ENCODE measurements around the gene TNFSF11. TPM values are rescaled to one million over a fixed set of nuclear protein-coding genes. Genes with fewer than 3 reads are reported as not detected.

Gene TNFSF11
- total and polyA plus RNA-seq, 2 experiments from 2014 or later, result 9.9 TPM

DNA sequence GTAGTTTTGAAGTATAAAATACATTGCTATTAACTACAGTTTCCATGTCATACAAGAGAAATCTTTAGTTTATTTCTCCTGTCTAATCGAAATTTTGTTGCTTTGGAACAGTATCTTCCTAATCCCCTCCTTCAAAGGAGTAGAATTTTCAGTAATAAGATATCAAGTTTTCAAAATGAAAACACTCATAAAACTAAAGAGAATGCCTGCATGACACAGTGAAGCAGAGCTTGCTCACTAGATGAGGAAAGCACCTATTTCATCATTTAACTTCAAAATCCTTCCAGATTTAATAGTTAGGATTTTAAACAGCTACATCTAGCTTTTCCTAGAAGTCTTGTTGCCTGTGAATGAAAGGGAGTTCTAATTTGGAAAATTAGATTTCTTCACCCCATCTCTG is 80.8 kb downstream of the TNFSF11 start (continued):
- TF ChIP-seq, protein P1, sequence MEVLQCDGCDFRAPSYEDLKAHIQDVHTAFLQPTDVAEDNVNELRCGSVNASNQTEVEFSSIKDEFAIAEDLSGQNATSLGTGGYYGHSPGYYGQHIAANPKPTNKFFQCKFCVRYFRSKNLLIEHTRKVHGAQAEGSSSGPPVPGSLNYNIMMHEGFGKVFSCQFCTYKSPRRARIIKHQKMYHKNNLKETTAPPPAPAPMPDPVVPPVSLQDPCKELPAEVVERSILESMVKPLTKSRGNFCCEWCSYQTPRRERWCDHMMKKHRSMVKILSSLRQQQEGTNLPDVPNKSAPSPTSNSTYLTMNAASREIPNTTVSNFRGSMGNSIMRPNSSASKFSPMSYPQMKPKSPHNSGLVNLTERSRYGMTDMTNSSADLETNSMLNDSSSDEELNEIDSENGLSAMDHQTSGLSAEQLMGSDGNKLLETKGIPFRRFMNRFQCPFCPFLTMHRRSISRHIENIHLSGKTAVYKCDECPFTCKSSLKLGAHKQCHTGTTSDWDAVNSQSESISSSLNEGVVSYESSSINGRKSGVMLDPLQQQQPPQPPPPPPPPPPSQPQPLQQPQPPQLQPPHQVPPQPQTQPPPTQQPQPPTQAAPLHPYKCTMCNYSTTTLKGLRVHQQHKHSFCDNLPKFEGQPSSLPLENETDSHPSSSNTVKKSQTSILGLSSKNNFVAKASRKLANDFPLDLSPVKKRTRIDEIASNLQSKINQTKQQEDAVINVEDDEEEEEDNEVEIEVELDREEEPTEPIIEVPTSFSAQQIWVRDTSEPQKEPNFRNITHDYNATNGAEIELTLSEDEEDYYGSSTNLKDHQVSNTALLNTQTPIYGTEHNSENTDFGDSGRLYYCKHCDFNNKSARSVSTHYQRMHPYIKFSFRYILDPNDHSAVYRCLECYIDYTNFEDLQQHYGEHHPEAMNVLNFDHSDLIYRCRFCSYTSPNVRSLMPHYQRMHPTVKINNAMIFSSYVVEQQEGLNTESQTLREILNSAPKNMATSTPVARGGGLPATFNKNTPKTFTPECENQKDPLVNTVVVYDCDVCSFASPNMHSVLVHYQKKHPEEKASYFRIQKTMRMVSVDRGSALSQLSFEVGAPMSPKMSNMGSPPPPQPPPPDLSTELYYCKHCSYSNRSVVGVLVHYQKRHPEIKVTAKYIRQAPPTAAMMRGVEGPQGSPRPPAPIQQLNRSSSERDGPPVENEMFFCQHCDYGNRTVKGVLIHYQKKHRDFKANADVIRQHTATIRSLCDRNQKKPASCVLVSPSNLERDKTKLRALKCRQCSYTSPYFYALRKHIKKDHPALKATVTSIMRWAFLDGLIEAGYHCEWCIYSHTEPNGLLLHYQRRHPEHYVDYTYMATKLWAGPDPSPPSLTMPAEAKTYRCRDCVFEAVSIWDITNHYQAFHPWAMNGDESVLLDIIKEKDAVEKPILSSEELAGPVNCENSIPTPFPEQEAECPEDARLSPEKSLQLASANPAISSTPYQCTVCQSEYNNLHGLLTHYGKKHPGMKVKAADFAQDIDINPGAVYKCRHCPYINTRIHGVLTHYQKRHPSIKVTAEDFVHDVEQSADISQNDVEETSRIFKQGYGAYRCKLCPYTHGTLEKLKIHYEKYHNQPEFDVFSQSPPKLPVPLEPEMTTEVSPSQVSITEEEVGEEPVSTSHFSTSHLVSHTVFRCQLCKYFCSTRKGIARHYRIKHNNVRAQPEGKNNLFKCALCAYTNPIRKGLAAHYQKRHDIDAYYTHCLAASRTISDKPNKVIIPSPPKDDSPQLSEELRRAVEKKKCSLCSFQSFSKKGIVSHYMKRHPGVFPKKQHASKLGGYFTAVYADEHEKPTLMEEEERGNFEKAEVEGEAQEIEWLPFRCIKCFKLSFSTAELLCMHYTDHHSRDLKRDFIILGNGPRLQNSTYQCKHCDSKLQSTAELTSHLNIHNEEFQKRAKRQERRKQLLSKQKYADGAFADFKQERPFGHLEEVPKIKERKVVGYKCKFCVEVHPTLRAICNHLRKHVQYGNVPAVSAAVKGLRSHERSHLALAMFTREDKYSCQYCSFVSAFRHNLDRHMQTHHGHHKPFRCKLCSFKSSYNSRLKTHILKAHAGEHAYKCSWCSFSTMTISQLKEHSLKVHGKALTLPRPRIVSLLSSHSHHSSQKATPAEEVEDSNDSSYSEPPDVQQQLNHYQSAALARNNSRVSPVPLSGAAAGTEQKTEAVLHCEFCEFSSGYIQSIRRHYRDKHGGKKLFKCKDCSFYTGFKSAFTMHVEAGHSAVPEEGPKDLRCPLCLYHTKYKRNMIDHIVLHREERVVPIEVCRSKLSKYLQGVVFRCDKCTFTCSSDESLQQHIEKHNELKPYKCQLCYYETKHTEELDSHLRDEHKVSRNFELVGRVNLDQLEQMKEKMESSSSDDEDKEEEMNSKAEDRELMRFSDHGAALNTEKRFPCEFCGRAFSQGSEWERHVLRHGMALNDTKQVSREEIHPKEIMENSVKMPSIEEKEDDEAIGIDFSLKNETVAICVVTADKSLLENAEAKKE (CRISPR knock-in tag; IDR thresholded peaks at IDR 0.05), result no peak
- TF ChIP-seq JUNB (IDR thresholded peaks at IDR 0.05; ENCODE audit: unreplicated experiment) (no peak), ZNF114 (CRISPR knock-in tag; IDR thresholded peaks at IDR 0.05) (no peak)
- TF ChIP-seq, protein P2, sequence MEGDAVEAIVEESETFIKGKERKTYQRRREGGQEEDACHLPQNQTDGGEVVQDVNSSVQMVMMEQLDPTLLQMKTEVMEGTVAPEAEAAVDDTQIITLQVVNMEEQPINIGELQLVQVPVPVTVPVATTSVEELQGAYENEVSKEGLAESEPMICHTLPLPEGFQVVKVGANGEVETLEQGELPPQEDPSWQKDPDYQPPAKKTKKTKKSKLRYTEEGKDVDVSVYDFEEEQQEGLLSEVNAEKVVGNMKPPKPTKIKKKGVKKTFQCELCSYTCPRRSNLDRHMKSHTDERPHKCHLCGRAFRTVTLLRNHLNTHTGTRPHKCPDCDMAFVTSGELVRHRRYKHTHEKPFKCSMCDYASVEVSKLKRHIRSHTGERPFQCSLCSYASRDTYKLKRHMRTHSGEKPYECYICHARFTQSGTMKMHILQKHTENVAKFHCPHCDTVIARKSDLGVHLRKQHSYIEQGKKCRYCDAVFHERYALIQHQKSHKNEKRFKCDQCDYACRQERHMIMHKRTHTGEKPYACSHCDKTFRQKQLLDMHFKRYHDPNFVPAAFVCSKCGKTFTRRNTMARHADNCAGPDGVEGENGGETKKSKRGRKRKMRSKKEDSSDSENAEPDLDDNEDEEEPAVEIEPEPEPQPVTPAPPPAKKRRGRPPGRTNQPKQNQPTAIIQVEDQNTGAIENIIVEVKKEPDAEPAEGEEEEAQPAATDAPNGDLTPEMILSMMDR (conservative IDR thresholded peaks at IDR 0.05; ENCODE audit: low read depth in 2 of 2), result no peak

DNA sequence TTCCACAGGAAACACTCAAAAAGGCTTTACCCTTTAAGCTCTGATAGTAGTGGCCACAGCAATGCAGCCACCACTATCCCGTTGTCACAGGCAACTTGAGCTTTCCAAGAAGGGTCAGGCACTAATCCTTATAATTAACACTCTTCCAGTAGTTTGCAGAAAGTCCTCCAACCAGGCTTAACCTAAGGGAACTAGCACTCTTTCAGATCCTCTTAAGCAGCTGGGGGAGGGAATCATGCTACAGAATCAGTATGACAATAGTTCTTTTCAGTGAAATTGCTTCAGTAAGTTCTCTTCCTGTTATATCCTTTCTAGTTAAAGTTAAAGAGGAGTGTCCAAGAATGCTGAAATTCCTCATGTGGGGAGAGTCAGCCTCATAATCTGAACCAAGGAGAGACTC is 82.2 kb downstream of the TNFSF11 start:
- H2AFZ ChIP-seq, result peak overlapping the region; percentile 1; the same call in 1 of the 2 replicates
- no peak overlapping the region for H3K4me3 Mint-ChIP-seq
- TF ChIP-seq, protein P3, sequence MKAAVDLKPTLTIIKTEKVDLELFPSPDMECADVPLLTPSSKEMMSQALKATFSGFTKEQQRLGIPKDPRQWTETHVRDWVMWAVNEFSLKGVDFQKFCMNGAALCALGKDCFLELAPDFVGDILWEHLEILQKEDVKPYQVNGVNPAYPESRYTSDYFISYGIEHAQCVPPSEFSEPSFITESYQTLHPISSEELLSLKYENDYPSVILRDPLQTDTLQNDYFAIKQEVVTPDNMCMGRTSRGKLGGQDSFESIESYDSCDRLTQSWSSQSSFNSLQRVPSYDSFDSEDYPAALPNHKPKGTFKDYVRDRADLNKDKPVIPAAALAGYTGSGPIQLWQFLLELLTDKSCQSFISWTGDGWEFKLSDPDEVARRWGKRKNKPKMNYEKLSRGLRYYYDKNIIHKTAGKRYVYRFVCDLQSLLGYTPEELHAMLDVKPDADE (IDR thresholded peaks at IDR 0.05), result no peak
- no peak for TF ChIP-seq ZNF331 (CRISPR knock-in tag; IDR thresholded peaks at IDR 0.05; ENCODE audit: low read depth)
- TF ChIP-seq, protein P1 (CRISPR knock-in tag; IDR thresholded peaks at IDR 0.05), result no peak
- no peak for TF ChIP-seq CREB1 (CRISPR knock-in tag; IDR thresholded peaks at IDR 0.05; ENCODE audit: low read depth)

More for the DNA sequence above, 82.2 kb downstream of the TNFSF11 start:
- Histone ChIP-seq H4K20me1 (replicated peaks; ENCODE audit: insufficient read depth) (no peaks in the 10 kb centered on the region), H3K79me2 (replicated peaks; ENCODE audit: insufficient read depth) (no peaks in the 10 kb centered on the region), H3K27ac (ENCODE audit: low read depth) (no peak overlapping the region), H3K4me1 (ENCODE audit: insufficient read depth) (peaks cover 18% of the 10 kb centered on the region; the same call in 1 of the 2 replicates), H3K9me2 (ENCODE audit: insufficient read depth) (no peaks in the 10 kb centered on the region), H3K27me3 (ENCODE audit: insufficient read depth) (no peaks in the 10 kb centered on the region), H3F3A (replicated peaks; ENCODE audit: low read depth) (no peaks in the 10 kb centered on the region), H3K4me2 (no peak overlapping the region), H3K4me3 (no peak overlapping the region), H3K36me3 (ENCODE audit: insufficient read depth) (no peaks in the 10 kb centered on the region)
- Mint-ChIP-seq H3K27ac (no peak overlapping the region), H3K4me1 (peaks cover 28% of the 10 kb centered on the region), H3K9me3 (no peaks in the 10 kb centered on the region), H3K27me3 (ENCODE audit: insufficient read depth, low read depth, poor library complexity) (peaks cover 2% of the 10 kb centered on the region), H3K36me3 (ENCODE audit: low read depth) (no peaks in the 10 kb centered on the region)
- DNase-seq (ENCODE audit: low spot score) (peak; percentile 51), ATAC-seq (peak; percentile 79)
